Cardiac septum (tissue), 1 donor: ENCODE results near the gene DDAH1. TPM values are rescaled to one million over a fixed set of nuclear protein-coding genes. Genes with fewer than 3 reads are reported as not detected.

Experiments
- DNase-seq: peaks from one replicate; pipeline ENCODE4 v3.0.0-alpha.2; 2020; ENCODE audit warnings: low spot score
- intact Hi-C: fragments of 100-400 bp; cut with DNase I; formaldehyde crosslinking; loops from one replicate; pipeline ENCODE4 v1.14.0; 2022
- total RNA-seq: library from RNA; stranded (reverse); fragmentation: NEBNext Ultra II Directional; extraction: Animal tissue kit (Norgen Biotek cat#: 25700); gene quantifications from one replicate; pipeline ENCODE4 v1.2.1, GENCODE V29; 2021
- donor health status: DM: no; HTN: no; CAD: no.

Gene DDAH1
- total RNA-seq, 1 donor from 2014 or later, result 58.1 TPM

DNA sequence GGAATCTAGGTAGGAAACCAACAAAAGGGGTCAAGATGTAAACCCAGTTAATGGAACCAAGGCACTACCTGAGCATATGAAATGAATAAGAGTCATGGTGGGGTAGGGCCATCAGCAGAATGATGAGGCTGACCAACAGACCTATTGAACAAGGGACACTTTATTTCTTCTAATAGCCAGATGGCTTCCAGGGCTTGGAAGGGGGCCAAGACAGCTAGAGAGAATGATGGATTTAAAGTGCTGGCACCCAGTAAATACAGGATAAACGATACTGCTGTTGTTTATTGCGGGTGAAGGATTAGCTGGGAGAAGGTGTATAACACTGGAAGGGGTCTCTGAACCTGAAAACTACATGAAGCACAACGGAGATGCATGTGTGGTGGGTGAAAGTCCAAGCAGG is 15.6 kb downstream of the DDAH1 start:
- intact Hi-C loops, result loop anchor here (5.0 kb wide), 2 partner anchors 42 to 128 kb away; no protein-coding TSS in a partner anchor
- DNase-seq, result no peak

DNA sequence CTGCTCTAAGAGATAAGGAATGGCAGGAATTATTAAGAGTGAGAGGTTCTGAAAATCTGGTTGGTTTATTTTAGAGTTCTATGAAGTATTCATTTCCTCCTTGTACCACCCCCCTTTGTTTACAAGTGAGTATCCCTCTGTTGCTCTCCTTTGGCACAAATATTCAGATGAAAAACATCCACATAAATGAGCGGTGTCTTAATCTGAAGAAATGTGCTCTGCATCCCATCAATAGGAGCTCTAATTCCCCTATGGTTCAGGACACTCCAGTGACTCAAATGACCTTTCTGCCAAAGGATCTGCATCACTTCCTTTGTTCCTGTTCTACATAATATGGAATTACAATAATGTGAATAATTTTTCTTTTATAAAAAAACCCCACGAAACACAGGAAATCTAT is 16.6 kb downstream of the DDAH1 start:
- intact Hi-C loops, result loop anchor here (5.0 kb wide), 2 partner anchors 41 to 129 kb away; no protein-coding TSS in a partner anchor
- no peak for DNase-seq

DNA sequence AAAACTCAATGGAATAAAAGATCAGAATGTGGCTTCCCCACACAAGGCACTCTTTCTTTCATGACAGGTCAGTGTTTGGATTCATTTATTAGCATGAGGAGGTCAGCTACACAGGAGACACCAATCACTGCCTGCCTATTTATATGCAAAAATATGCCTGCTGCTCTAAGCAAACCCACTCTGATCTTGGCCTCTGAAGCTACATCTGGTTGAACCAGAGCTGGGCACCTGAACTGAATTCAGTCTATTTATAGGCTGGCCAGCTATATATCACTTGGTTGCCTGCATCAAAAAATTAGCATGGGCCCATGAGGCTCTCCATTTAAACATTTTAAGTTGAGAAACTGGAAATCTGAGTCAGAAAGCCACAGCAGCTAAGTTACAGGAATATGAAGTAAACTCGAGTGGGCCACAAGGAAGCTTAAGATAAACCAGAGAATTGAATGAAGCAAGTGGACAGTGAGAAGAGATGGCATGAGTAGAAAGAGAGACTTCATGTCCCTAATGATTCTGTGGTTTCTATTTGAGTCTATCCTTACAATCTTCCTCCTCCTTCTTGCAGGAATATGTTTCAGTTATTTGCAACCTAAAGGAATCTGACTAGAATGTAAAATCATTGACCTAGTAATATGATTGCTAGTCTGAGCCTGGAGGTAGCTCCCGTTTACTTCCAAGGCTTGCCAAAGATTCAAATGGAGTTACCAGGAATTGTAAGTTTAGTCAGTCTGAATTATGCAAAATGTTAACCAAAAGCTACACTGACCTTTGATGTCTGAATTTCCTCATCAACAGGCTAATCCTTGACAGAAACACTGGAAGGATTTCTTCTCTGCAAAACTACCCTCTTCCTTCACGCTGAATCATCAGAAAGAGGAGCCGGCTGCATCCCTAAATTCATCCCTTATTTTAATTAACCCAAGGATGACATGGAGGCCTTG is 17.7 kb downstream of the DDAH1 start:
- DNase-seq, result no peak
- intact Hi-C loops, result loop anchor here (5.0 kb wide), 2 partner anchors 40 to 130 kb away; no protein-coding TSS in a partner anchor

DNA sequence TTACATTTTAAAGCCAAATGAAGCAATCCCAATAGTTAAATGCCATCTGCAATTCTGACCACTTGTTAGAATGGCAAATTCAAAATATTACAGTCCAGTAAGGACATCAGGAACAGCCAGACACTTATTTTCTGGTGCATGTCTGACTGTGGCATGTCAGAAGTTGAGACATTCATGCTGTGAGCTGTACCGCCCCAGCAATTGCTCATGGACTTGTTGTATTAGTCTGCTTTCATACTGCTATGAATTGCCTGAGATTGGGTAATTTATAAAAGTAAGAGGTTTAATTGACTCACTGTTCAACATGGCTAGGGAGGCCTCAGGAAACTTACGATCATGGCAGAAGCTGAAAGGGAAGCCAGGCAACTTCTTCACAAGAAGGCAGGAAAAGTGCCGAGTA is 19.1 kb downstream of the DDAH1 start:
- DNase-seq, result no peak
- intact Hi-C loops, result loop anchor here (5.0 kb wide), 2 partner anchors 39 to 131 kb away; no protein-coding TSS in a partner anchor

DNA sequence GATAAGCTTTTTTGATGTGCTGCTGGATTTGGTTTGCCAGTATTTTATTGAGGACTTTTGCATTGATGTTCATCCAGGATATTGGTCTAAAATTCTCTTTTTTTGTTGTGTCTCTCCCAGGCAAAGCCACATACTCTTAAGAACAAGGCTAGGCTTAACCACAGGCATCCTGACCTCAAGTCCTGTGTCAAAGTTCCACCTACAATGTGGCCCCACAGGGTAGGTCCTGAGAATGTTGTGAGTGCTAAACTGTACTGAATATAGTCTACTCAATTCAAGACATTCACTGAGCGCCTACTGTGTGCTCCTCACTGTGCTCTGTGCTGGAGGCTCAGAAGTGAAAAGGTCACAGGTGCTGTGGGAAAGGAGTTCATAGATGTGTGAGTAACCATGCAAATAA is 20.6 kb downstream of the DDAH1 start:
- intact Hi-C loops, result no loop called here
- DNase-seq, result no peak

DNA sequence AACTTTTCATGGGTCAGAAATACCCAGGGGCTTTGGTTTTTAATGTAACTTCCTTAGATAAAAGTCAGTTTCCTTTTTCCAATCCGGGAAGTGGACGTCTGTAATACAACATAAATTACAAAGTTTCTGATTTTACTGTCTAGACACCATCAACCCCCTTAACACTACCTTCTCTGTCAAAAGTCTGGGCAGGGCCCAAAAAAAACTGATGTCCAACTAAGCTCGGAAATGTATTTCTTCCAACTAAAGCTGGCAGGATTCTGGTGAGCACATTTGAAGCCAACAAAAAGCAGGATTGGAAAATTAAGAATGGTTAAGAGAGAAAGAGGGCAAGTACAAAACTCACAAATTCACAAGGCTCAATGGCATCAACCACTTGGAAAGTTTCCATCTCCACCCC is 24.3 kb downstream of the DDAH1 start:
- no peak for DNase-seq
- intact Hi-C loops, result no loop called here

DNA sequence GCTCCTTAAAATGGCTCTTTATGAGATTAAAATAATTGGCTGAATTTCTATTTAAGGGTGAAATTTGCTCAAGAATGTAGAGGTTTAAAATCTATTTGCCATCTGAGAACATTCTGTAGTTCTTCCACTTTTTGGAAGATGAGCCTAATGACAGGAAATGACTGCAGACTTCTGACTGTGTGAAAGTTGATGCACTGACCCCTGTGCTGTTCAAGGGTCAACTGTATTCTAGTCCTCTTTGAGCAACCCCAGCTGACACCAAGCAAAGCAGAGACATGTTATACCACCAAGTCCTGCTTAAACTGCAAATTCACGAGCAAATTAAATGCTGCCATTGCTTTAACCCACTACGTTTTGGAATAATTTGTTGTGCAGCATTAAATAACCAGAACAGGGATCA is 26.6 kb downstream of the DDAH1 start:
- intact Hi-C loops, result no loop called here
- no peak for DNase-seq

DNA sequence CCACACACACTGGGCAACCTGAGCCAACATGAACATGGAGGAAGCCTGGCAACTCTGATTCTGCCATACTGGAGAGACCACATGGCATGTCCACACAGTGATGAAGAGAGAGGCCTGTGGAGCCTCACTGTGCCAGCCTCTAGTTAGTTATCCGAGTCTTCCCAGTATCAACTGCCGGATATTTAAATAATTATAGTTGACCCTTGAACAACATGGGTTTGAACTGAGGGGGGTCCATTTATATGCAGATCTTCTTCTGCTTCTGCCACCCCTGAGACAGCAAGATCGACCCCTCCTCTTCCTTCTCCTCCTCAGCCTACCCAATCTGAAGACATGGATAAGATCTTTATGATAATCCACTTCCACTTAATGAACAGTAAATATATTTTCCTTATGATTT is 27.8 kb downstream of the DDAH1 start:
- no peak for DNase-seq
- intact Hi-C loops, result no loop called here

DNA sequence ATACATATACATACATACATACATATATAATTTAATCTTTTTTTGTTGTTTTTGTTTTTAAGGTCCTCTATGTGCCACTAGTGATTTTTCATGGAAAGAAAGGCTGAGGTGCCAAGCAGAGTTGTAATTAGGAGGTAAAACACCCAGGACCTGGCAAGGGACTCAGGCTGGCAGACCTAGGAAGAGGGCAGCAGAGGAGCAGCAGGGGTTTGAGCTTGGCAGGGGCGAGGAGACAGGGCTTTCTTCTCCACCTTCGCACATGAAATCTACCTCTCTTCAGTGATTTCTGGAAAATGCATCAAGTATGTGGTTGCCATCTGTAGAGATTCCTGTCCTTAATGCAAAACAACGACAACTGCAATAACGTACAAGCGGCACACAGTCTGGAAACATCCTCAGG is 31.9 kb downstream of the DDAH1 start:
- intact Hi-C loops, result no loop called here
- DNase-seq, result no peak

DNA sequence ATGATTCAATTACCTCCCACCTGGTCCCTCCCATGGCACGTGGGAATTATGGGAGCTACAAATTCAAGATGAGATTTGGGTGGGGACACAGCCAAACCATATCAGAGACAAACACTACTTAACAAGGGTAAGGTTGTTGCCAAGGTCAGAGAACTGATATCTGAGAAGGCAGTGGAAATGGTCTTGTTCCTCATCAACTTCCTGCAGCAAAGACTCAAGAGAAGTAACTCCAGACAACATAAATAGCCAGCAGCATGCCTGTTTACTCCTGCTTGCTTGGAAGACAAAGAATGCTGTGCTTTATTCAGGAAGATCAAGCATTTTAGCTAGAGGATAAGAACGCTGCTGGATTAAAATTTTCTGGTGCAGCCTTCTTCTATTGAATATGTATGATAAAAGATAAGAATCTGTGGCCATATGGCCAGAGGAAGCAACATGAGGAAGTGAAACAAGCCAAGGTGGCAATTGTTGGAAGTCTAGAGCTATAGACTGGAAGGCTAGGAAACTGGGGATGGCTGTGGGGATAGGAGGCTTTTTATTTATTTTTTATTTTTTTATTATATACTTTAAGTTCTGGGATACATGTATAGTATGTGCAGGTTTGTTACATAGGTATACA is 36.4 kb downstream of the DDAH1 start:
- intact Hi-C loops, result no loop called here
- DNase-seq, result no peak

DNA sequence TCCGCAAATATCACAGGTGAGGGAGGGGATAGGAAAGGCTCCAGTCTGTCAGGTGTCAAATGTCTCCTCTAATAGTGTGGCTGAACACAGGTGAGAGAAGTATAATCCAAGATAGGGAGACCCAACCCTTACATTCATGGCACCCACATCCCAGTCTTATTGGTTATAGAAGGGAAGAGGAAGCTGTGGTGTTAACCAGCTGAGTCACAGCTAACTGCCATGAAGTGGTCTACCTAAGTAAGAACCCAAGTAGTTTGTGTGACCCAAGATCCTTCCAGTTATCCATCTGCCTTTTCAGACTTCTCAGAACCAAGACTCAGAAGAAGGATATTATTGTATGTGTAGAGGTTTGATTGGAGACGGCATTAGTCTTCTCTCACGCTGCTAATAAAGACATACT is 37.1 kb downstream of the DDAH1 start:
- intact Hi-C loops, result no loop called here
- no peak for DNase-seq

DNA sequence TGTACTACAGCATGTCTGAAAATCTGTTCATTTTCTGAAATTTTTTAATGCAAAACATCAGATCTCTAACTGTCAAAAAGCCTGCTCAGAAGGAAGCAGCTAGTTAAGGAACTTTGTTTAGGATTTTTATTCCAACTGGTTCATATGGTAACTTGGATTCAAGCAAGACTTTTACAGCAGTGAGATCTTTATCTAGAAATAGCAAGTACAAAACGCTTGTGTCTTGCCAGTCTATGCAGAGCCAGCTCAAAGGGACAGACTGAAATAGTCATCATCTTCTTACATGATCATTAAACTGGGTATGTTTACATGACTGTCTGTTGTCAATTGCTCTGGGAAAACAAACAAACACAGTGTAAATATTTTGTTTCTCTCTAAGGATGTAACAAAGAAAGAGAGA is 37.6 kb downstream of the DDAH1 start:
- intact Hi-C loops, result no loop called here
- no peak for DNase-seq

DNA sequence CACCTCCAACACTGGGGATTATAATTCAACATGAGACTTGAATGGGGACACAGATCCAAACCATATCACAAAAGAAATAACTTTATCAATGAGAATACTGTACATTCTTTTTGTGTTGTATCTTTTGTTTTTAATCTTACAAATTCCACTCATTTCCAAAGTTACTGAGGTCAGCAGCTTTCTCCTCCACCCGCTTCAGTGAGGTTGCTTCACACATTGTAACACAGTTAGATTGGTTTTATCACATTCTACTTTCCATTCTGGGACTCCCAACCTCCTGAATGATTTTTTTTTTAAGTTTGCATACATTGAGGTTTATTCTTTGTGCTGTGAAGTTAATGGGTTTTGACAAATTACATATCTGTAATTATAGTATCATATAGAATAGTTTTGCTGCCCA is 43.8 kb downstream of the DDAH1 start:
- no peak for DNase-seq

DNA sequence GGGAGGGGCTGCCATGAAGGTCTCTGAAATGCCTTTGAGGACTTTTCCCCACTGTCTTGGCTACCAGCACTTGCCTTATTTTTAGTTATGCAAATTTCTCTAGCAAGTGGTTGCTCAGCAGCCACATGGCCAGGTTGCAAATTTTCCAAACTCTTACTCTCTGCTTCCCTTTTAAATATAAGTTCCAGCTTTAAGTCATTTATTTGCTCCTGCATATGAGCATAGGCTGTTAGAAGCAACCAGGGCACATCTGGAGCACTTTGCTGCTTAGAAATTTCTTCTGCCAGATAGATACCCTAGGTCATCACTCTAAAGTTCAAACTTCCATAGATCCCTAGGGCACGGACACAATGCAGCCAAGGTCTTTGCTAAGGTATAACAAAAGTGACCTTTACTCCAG is 44.8 kb downstream of the DDAH1 start:
- intact Hi-C loops, result no loop called here

More for the DNA sequence above, 43.8 kb downstream of the DDAH1 start:
- intact Hi-C loops, result no loop called here

DNA sequence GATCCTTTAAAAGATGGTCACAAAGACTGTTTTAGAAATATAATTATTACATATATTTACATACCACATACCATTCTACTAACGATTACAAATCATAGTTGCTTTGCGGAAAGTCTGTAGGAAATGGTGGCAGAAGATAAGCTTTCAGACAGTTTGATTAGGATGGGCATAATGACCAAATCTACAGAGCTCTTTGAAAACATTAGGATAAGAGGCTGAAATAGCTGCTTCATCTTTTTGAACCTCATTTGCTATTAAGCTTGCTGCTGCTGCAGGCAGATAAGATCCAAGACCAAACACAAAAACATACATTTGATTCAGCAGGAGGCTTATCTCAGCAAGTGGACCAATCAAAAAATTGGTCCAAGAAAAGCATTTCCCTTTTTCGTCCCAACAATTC is 47.1 kb downstream of the DDAH1 start:
- intact Hi-C loops, result no loop called here
- no peak for DNase-seq

More for the DNA sequence above, 44.8 kb downstream of the DDAH1 start:
- no peak for DNase-seq

DNA sequence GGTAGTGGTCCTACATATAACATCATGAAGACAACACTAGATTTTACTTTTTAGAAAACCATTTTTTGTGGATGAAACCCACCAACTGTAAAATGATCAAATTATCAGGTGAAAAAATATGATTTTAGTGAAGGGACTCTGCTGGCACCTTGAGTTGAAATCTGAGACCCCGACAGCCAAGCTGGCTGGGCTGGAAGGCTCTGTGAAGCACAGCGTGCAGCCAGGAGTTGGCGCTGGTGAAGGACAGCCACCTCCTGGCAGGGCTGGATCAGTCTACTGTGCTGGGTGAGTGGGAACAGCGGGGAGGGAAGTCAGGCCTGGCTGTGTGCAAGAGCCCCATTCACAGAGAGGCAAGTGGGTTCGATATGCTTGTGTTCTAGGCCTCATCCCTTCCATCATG is 47.9 kb downstream of the DDAH1 start:
- intact Hi-C loops, result no loop called here
- DNase-seq, result no peak

DNA sequence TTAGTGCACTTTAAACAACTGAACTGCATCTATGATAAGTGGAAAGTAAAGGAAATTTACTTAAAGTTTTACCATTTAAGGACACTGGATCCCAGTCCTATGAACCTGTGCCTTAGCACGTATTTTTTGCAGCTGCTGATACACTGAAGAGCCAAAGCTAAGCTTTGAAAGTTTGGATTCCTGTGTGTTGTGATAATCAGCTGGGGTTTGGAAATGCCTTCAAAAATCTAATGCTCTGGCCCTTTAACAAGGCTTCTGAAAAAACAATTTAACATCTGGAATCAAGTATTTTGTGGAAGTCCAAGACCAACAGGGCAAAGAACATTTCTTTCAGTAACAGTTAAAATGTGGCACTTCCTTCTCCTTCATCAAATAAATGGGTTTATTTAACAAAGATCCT is 51.8 kb downstream of the DDAH1 start:
- DNase-seq, result no peak
- intact Hi-C loops, result no loop called here

DNA sequence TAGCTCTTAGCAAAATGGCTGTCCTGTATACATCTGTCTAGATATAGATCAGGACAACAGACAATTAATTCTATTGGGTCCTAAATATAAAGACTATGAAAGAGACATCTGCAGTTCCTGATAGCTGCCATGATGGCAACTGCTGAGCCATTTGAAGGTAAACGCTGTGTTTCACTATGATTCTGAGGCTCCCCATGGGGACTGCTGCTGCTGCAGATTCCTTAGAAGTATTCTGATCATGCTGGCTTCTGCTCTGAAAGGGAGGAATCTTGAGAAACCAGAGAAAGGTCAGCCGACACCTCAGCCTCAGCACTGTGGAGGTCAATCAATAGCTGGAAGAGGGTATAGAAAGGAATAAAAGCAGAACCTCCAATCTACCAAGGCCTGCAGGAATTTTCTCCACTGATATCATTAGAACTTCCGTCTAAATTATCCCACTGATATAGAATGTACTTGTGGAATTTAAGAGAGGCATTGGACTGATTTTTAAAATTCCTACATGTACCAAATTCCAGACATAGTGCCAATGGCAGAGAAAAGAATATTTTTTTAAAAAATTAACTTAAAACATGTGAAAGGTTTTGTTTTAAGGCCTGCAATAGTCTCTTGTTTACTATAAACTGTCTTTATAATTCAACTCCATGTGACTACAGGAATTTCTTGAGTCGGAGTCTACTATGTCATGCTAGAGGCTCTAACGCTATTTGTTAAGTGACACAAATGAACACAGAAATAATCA is 53.2 kb downstream of the DDAH1 start:
- no peak for DNase-seq
- intact Hi-C loops, result no loop called here

DNA sequence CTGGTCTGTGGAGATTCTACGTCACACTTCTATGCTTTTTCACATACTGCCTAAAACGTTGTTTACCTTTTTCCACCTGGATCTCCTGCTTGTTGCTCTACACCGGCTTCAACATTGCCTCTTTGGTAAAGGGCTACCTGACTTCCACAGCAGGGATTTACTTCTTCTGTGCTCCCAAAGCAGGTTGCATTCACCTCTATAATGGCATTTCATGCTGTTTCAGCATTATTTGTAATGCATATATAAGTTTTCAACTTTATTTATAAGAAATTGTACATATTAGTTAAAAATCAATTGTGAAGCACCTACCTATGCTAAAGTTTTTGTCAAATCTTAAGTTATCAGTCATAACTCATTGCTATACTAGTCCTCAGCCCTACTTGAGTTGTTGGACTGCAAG is 55.4 kb downstream of the DDAH1 start:
- DNase-seq, result no peak
- intact Hi-C loops, result loop anchor here (5.0 kb wide), 2 partner anchors 38 to 168 kb away; no protein-coding TSS in a partner anchor

DNA sequence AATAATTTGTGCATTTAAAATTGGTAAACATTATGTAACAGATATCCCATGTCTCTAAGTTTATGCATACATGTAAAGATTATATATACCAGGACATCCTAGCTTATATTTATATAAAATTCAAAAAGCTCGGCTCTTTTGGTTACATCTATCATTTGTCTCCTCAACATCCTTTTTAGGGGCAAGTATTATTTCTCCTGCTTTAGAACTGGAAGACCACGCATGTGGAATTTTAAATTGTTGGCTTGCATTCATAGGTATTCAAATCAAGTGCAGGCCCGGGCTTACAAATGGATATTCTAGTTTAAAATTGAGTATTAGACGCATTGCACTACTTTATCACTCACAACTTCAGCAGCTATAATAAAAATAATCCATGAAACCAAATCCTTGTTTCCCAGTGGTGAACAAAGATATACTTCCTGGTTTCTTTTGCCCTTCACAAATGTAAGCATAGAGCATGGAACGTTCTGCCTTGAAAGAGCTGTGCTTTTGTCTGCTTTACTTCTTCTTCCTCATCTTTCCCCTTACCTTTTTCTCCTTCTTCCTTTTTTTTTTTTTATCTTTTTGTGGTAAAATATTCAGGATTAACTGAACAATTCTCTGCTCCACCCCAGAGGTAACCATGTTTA is 57.1 kb downstream of the DDAH1 start:
- intact Hi-C loops, result loop anchor here (5.0 kb wide), 2 partner anchors 39 to 169 kb away; no protein-coding TSS in a partner anchor
- DNase-seq, result no peak
